Hepatocyte (in vitro differentiated cells): ENCODE results near the gene TTC23. TPM values are rescaled to one million over a fixed set of nuclear protein-coding genes. Genes with fewer than 3 reads are reported as not detected.
A peak's percentile ranks its signal among the peaks of the same experiment; 100 is the strongest.

Experiments used
- DNase-seq: peaks from one replicate; pipeline ENCODE4 v3.0.0-alpha.2; 2016; ENCODE audit warnings: low spot score
- H2AFZ ChIP-seq: fragments of 200-600 bp; sonication (generic); 2 replicates; pipeline ENCODE4 v1.6.0; 2016; ENCODE audit warnings: antibody characterized with exemption, mild to moderate bottlenecking
- H3K27ac ChIP-seq: fragments of 200-600 bp; sonication (generic); 2 replicates; pipeline ENCODE4 v1.5.1; 2016; ENCODE audit warnings: mild to moderate bottlenecking
- H3K27me3 ChIP-seq: fragments of 200-600 bp; sonication (generic); 2 replicates; pipeline ENCODE4 v1.6.1; 2016
- H3K36me3 ChIP-seq: fragments of 200-600 bp; sonication (generic); replicated peaks from 2 replicates; pipeline ENCODE4 v1.5.1; 2016; ENCODE audit warnings: low read depth; ENCODE audit not compliant: insufficient read depth
- H3K4me1 ChIP-seq: fragments of 200-600 bp; sonication (generic); 2 replicates; pipeline ENCODE4 v1.5.1; 2016; ENCODE audit warnings: mild to moderate bottlenecking, moderate library complexity; ENCODE audit not compliant: insufficient read depth
- H3K4me2 ChIP-seq: fragments of 200-600 bp; sonication (generic); 2 replicates; pipeline ENCODE4 v1.6.0; 2016
- H3K4me3 ChIP-seq: fragments of 200-600 bp; sonication (generic); 2 replicates; pipeline ENCODE4 v1.5.1; 2016; ENCODE audit warnings: mild to moderate bottlenecking
- H3K79me2 ChIP-seq: fragments of 200-600 bp; sonication (generic); 2 replicates; pipeline ENCODE4 v1.6.0; 2017; ENCODE audit warnings: mild to moderate bottlenecking
- H3K9me2 ChIP-seq: fragments of 200-600 bp; sonication (generic); replicated peaks from 2 replicates; pipeline ENCODE4 v1.6.0; 2017; ENCODE audit warnings: mild to moderate bottlenecking; ENCODE audit not compliant: insufficient read depth
- H3K9me3 ChIP-seq: fragments of 200-600 bp; sonication (generic); 2 replicates; pipeline ENCODE4 v1.5.1; 2016; ENCODE audit warnings: low read depth, mild to moderate bottlenecking
- H4K20me1 ChIP-seq: fragments of 200-600 bp; sonication (generic); 2 replicates; pipeline ENCODE4 v1.6.0; 2016; ENCODE audit warnings: mild to moderate bottlenecking; ENCODE audit not compliant: insufficient read depth, poor library complexity, severe bottlenecking
- EZH2 ChIP-seq: fragments of 200-600 bp; sonication (generic); IDR thresholded peaks from 2 replicates; pipeline ENCODE4 v1.6.1; 2016; ENCODE audit warnings: antibody characterized with exemption, mild to moderate bottlenecking, borderline replicate concordance
- EZH2phosphoT487 ChIP-seq: fragments of 200-600 bp; sonication (generic); IDR thresholded peaks from one replicate; pipeline ENCODE4 v1.6.1; 2018; ENCODE audit warnings: antibody characterized with exemption, mild to moderate bottlenecking, low read depth, moderate library complexity; ENCODE audit not compliant: unreplicated experiment, severe bottlenecking
- WGBS: methylation state at CpG from one replicate; pipeline ENCODE4 v1.1.6; 2016; ENCODE audit warnings: low lambda C conversion rate; ENCODE audit errors: missing lambda C conversion rate; 5-methylcytosine and 5-hydroxymethylcytosine counted together
- polyA plus RNA-seq: library from polyadenylated mRNA; unstranded; fragments of >200 nt; fragmentation: Nextera tagmentation; extraction: Ambion mirVana; gene quantifications from 2 replicates; pipeline ENCODE4 v1.2.1, GENCODE V29; 2016
- total RNA-seq: library from RNA; depleted of rRNA; stranded (reverse); fragments of >200 nt; gene quantifications from 2 replicates; pipeline ENCODE4 v1.2.3, GENCODE V29; 2014
- TF ChIP-seq, protein P1 (sequence below): fragments of 200-600 bp; sonication (generic); IDR thresholded peaks from 2 replicates; pipeline ENCODE4 v1.5.1; 2016; ENCODE audit warnings: antibody characterized with exemption, mild to moderate bottlenecking; ENCODE audit not compliant: poor library complexity

TTC23 gene
- total and polyA plus RNA-seq, 2 experiments from 2014 or later: 31.3 to 46.3 TPM

- H2AFZ ChIP-seq: no peak overlapping the region
- DNase-seq: no peak
- TF ChIP-seq EZH2 (no peak), EZH2phosphoT487 (no peak)
- TF ChIP-seq, protein P1, sequence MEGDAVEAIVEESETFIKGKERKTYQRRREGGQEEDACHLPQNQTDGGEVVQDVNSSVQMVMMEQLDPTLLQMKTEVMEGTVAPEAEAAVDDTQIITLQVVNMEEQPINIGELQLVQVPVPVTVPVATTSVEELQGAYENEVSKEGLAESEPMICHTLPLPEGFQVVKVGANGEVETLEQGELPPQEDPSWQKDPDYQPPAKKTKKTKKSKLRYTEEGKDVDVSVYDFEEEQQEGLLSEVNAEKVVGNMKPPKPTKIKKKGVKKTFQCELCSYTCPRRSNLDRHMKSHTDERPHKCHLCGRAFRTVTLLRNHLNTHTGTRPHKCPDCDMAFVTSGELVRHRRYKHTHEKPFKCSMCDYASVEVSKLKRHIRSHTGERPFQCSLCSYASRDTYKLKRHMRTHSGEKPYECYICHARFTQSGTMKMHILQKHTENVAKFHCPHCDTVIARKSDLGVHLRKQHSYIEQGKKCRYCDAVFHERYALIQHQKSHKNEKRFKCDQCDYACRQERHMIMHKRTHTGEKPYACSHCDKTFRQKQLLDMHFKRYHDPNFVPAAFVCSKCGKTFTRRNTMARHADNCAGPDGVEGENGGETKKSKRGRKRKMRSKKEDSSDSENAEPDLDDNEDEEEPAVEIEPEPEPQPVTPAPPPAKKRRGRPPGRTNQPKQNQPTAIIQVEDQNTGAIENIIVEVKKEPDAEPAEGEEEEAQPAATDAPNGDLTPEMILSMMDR: no peak
- no peak overlapping the region for H3K4me3 ChIP-seq
- no peaks in the 10 kb centered on the region for H3K27me3 ChIP-seq
- H3K36me3 ChIP-seq: no peaks in the 10 kb centered on the region
- H3K9me3 ChIP-seq: no peaks in the 10 kb centered on the region
- 74% methylated on average over 5 of the region's 5 CpGs for WGBS
- no peaks in the 10 kb centered on the region for H3K9me2 ChIP-seq
- peaks cover 6% of the 10 kb centered on the region for H3K79me2 ChIP-seq
- H3K27ac ChIP-seq: no peak overlapping the region
- H3K4me2 ChIP-seq: peak overlapping the region; percentile 42
- no peaks in the 10 kb centered on the region for H4K20me1 ChIP-seq
- H3K4me1 ChIP-seq: peaks cover 9% of the 10 kb centered on the region
These were observed 19.1 kb upstream of the TTC23 start for GRCh38 chr15:99268431-99268830.

DNA sequence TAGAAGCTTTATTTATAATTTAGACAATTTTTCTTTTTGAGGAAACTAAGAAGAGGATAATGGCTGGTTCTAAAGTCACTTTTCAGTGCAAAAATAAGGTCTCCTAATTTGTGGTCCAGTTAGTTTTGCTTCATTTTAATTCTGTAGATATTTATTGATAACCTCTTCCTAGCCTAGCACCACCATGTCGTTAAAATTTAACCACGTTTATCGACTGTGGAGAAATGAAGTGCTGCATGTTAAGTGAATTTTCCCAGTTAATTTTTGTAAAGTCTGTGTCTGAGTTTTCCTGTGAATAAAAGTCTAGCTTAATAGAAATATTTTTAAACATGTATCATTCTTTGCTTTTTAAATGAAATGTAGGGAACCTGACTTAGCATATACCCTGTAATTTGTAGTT, 18.6 kb upstream of the TTC23 start:
- DNase-seq: no peak
- 64% methylated on average over 3 of the region's 3 CpGs for WGBS
- Histone ChIP-seq H3K4me2 (peak overlapping the region; percentile 42), H2AFZ (no peak overlapping the region), H3K27me3 (no peaks in the 10 kb centered on the region), H3K4me1 (peaks cover 9% of the 10 kb centered on the region), H3K79me2 (peaks cover 6% of the 10 kb centered on the region), H3K36me3 (no peaks in the 10 kb centered on the region), H3K9me3 (no peaks in the 10 kb centered on the region), H4K20me1 (no peaks in the 10 kb centered on the region), H3K4me3 (no peak overlapping the region), H3K9me2 (no peaks in the 10 kb centered on the region), H3K27ac (no peak overlapping the region)
- no peak for TF ChIP-seq EZH2phosphoT487
- no peak for TF ChIP-seq EZH2
- TF ChIP-seq, protein P1: no peak

- TF ChIP-seq EZH2phosphoT487 (no peak), EZH2 (no peak)
- TF ChIP-seq, protein P1: no peak
- H3K9me2 ChIP-seq: no peaks in the 10 kb centered on the region
- H3K79me2 ChIP-seq: peaks cover 6% of the 10 kb centered on the region
- H3K27ac ChIP-seq: no peak overlapping the region
- no peaks in the 10 kb centered on the region for H4K20me1 ChIP-seq
- no peak for DNase-seq
- peak overlapping the region; percentile 13 for H3K4me2 ChIP-seq
- H2AFZ ChIP-seq: no peak overlapping the region
- no peaks in the 10 kb centered on the region for H3K9me3 ChIP-seq
- H3K27me3 ChIP-seq: no peaks in the 10 kb centered on the region
- H3K36me3 ChIP-seq: no peaks in the 10 kb centered on the region
- peaks cover 9% of the 10 kb centered on the region for H3K4me1 ChIP-seq
- 79% methylated on average over 3 of the region's 3 CpGs for WGBS
- H3K4me3 ChIP-seq: no peak overlapping the region
These were observed 16.2 kb upstream of the TTC23 start for GRCh38 chr15:99265541-99266070.

DNA sequence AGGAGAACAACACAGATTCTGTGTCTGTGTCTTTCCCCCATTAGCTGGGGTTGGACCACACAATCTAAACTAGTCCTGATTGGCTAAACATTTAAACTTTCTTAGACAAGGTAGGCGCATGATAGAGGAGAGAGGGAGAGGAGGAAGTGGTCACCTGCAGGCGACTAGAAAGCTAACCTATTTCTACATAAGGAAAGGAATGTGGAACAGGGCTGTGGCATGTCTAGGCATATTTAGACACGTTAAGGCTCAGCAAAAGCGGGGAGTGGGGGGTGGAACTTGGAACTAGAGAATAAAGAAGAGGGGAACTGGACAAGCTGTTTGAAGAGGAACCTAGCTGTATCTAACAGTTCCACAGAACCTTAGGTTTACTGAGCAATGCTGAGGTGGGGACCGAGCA, 14.7 kb upstream of the TTC23 start:
- no peaks in the 10 kb centered on the region for H3K9me2 ChIP-seq
- H3K4me1 ChIP-seq: peaks cover 9% of the 10 kb centered on the region
- no peaks in the 10 kb centered on the region for H3K79me2 ChIP-seq
- H3K4me3 ChIP-seq: no peak overlapping the region
- H4K20me1 ChIP-seq: no peaks in the 10 kb centered on the region
- DNase-seq: no peak
- H3K27me3 ChIP-seq: no peaks in the 10 kb centered on the region
- no peak overlapping the region for H3K4me2 ChIP-seq
- no peak for TF ChIP-seq EZH2
- TF ChIP-seq, protein P1: no peak
- no peak for TF ChIP-seq EZH2phosphoT487
- no peaks in the 10 kb centered on the region for H3K9me3 ChIP-seq
- no peak overlapping the region for H2AFZ ChIP-seq
- H3K27ac ChIP-seq: peak overlapping the region; percentile 28
- H3K36me3 ChIP-seq: no peaks in the 10 kb centered on the region
- 83% methylated on average over 5 of the region's 5 CpGs for WGBS
